ENCODE results near the gene IGFBP7.

IGFBP7 gene

DNA sequence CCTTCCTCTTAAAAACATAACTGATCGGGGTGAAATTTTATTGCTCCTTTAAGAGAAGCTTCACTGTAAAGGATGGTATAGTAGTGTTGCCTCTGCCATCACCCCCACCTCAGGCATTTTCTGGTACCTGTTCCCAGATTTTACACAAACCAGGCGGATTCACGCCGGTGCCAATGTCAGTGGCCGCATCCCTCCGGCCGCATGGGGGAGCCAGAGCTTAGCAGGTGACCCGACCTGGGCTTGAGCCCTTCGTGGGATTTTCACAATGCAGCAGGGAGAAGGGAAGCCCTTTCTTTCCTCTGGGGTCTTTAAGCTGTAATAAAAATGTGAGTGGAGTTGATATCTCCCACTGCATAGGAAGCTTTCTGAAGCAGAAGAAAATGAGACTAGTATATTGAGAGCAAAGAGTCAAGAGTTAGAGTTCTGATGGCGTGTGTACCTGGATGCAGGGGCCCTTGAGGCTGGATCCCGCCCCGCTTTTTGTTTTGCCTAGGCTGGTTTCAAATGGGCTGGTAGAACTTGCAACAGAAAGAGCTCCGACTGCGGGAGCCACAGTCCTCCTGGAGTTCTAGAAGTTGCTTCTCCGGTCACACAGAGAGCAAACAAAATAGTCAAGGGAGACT is 72.1 kb downstream of the IGFBP7 start:
- peak; percentile 85 for DNase-seq

DNA sequence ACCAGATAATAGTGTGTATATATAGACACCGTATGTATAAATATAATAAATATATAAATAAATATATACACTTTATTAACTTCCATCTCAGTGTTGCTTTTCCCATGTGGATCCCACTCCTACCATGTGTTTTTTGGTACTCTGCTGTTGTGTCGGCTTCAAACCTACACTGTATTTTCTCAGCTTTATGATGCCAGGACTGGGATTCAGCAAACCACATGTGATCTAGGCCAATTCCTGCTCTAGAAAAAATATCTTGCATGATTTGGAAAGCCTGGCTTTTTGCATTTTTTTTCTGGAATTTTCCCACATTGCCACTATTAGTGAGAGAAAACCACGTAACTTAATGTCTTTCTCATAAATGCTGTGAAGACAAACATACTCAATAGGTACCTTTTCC is 75.7 kb downstream of the IGFBP7 start:
- DNase-seq, result no peak

DNA sequence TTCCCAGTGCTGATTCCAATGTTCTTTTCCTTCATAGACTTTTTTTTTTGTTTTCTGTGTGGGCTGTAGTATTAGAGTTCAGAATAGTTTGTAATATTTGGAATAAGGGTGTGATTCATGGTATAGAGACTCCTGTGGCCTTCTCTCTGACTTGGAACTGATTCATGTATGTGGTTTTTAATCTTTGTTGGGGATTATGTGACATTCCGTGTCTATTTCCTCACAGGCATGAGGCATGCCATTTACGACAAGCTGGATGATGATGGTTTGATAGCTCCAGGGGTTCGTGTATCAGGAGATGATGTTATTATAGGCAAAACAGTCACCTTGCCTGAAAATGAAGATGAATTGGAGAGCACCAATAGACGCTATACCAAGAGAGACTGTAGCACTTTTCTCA is 87.1 kb downstream of the IGFBP7 start:
- no peak for DNase-seq

DNA sequence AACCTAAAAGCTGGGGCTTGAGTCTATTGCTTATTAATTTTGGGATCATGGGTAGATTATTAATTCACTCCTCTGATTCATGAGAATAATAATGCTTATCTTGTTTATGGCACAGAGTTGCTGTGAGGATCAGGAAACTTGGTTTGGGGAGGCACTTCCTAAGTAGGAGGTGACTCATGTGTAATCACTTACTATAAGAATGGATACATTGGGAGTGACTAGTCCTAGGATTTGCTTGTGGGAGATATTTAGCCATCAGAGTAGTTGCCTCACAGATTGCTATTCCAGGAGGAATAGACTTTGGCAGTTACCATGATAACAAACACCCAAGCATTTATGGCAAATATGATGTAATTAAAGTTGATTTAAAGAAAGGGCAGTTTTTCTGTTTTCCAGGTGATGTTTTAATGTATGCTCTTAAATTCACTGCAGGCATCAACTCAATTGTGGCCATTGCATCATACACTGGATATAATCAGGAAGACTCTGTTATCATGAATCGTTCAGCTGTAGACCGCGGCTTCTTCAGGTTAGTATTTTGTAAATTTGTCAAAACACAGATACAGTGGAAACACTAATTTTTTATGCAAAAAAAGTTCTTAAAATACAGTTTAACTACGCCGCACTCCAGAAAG is 89.6 kb downstream of the IGFBP7 start:
- no peak for DNase-seq

- DNase-seq, result no peak
These were observed 91.2 kb downstream of the IGFBP7 start for GRCh38 chr4:57018980-57019379.

DNA sequence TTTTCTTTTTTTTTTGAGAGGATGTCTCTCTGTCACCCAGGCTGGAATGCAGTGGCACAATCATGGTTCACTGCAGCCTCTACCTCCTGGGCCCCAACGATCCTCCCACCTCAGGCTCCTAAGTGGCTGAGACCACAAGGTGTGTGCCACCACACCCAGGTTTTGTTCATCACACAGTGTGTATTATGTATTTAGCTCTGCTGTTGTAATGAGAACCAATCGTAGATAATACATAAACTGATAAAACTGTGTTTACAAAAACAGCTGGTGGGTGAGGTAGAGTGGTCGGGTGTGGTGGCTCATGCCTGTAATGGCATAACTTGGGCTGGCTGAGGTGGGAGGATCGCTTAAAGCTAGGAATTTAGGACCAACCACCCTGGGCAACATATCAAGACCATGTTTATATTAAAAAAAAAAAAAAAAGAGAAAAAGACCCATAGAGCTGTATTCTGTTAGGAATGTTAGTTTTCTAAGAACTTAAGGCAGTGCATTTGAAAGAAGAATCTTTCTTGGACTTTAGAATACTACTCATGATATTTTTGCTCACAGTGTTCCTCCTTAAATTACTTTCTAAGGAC is 96.6 kb downstream of the IGFBP7 start:
- DNase-seq, result no peak

- DNase-seq, result no peak
These were observed 110.4 kb downstream of the IGFBP7 start for GRCh38 chr4:56999751-57000150.

DNA sequence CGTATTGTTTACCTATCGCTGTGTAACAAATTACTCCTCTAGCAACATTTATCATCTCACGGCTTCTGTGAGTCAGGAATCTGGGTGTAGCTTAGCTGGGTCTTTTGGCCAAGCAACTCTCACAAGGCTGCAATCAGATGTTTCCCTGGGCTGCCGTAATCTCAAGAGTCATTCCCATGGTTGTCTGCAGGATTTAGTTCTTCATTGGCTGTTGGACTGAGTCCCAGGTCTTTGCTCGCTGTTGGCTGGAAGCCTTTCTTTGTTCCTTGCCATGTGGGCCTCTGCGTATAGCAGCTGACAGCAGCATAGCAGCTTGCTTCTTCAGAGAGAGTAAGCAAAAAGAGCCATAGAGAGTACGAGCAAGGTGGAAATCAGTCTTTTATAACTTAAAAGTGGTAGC is 114.7 kb downstream of the IGFBP7 start:
- DNase-seq, result peak; percentile 64

- DNase-seq, result no peak
These were observed 119.9 kb downstream of the IGFBP7 start for GRCh38 chr4:56990109-56990905.

DNA sequence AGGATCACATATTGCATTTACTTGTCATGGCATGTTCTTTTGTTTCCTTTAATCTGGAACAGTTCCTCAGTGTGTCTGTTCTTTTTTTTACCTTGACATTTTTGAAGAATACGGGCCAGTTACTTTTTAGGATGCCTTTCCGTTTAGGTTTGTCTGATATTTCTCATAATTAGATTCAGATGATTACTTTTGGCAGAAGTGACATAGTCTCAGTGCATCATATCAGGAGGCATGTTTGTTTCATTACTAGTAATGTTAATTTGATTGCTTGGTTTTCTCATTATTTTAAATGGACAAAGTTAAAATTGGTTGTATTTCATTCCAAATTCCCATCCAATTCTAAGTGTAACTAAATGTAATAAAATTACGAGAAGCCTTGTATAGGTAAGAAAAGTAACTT is 123.2 kb downstream of the IGFBP7 start:
- no peak for DNase-seq

DNA sequence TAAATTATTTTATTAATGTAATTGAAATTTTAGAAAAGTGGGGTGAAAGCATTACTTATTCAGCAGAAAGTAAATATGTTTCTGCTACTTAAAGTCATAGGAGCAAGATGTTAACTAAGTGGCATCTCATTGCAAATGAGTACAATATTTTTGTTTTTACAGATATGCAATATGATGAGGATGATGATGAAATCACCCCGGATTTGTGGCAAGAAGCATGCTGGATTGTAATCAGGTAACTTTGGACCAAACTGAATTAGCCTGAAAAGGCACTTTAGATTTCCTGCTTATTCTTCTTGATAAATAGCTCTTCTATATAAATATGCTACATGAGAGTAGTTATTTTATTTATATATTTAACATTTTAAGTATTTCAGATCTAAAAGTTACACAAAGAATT is 124.0 kb downstream of the IGFBP7 start:
- DNase-seq, result no peak

- DNase-seq, result no peak
These were observed 128.4 kb downstream of the IGFBP7 start for GRCh38 chr4:56981795-56982201.

Measured in eye (tissue), 1 donor.